Epidermal melanocyte (primary cell): Measurements from ENCODE around the gene CETP.
"Not testable (repeated sequence)": the region's sequence is repeated elsewhere in the genome, so short reads cannot be mapped to it uniquely, and the experiment has no call there.

Source experiments
- DNase-seq: peaks from one replicate; pipeline ENCODE4 v3.0.0; 2011; ENCODE audit warnings: low spot score; ENCODE audit not compliant: insufficient read length

Gene CETP

GRCh38 chr16:56934599-56935145 lies 27.1 kb upstream of the CETP start:
- DNase-seq: not testable (repeated sequence)

GRCh38 chr16:56935201-56935600 lies 26.5 kb upstream of the CETP start:
- DNase-seq: no peak

GRCh38 chr16:56936491-56936890 lies 25.3 kb upstream of the CETP start:
- DNase-seq: no peak

- DNase-seq: no peak
These were observed 24.8 kb upstream of the CETP start for GRCh38 chr16:56936950-56937349.

GRCh38 chr16:56938664-56939513 lies 22.9 kb upstream of the CETP start:
- DNase-seq: no peak

GRCh38 chr16:56939801-56940200 lies 21.9 kb upstream of the CETP start:
- DNase-seq: no peak

GRCh38 chr16:56941092-56941491 lies 20.7 kb upstream of the CETP start:
- no peak for DNase-seq

- no peak for DNase-seq
These were observed 19.9 kb upstream of the CETP start for GRCh38 chr16:56941856-56942331.

GRCh38 chr16:56943761-56944375 lies 17.9 kb upstream of the CETP start:
- DNase-seq: no peak

GRCh38 chr16:56944954-56945839 lies 16.6 kb upstream of the CETP start:
- no peak for DNase-seq

- no peak for DNase-seq
These were observed 15.8 kb upstream of the CETP start for GRCh38 chr16:56945847-56946527.

- no peak for DNase-seq
These were observed 14.8 kb upstream of the CETP start for GRCh38 chr16:56946767-56947603.

- DNase-seq: no peak
These were observed 14.2 kb upstream of the CETP start for GRCh38 chr16:56947604-56947995.

GRCh38 chr16:56948234-56948633 lies 13.5 kb upstream of the CETP start:
- DNase-seq: no peak

- DNase-seq: no peak
These were observed 11.7 kb upstream of the CETP start for GRCh38 chr16:56950051-56950450.

GRCh38 chr16:56950455-56950854 lies 11.3 kb upstream of the CETP start:
- DNase-seq: no peak

- DNase-seq: no peak
These were observed 10.6 kb upstream of the CETP start for GRCh38 chr16:56950881-56951771.

- DNase-seq: no peak
These were observed 8.7 kb upstream of the CETP start for GRCh38 chr16:56953006-56953405.

- DNase-seq: no peak
These were observed 5.7 kb upstream of the CETP start for GRCh38 chr16:56956076-56956475.
